HepG2 (cell line): ENCODE results near the gene NPDC1. TPM values are rescaled to one million over a fixed set of nuclear protein-coding genes. Genes with fewer than 3 reads are reported as not detected.

Experiments
- AGO1 ChIP-seq: fragments of 200-400 bp; formaldehyde crosslinking; IDR thresholded peaks from 2 replicates; pipeline ENCODE4 v1.6.1; 2017; ENCODE audit warnings: mild to moderate bottlenecking, low read depth, low read length, moderate library complexity; ENCODE audit not compliant: poor library complexity, severe bottlenecking
- ATF7-NPFF ChIP-seq: sonication (generic); formaldehyde crosslinking; IDR thresholded peaks from 2 replicates; pipeline ENCODE4 v1.8.1; 2023; ENCODE audit warnings: mild to moderate bottlenecking, low read depth, missing genetic modification reagents, moderate library complexity
- BCLAF1 ChIP-seq: fragments of 450-650 bp; IDR thresholded peaks from 2 replicates; pipeline ENCODE4 v1.6.1; 2017; ENCODE audit warnings: mild to moderate bottlenecking
- DBP ChIP-seq: sonication (generic); formaldehyde crosslinking; IDR thresholded peaks from 2 replicates; pipeline ENCODE4 v1.4.0; 2020; ENCODE audit warnings: missing genetic modification reagents; ENCODE audit errors: not compliant biosample characterization
- GZF1 ChIP-seq: sonication (generic); formaldehyde crosslinking; IDR thresholded peaks from 2 replicates; pipeline ENCODE4 v1.5.1; 2020; ENCODE audit warnings: mild to moderate bottlenecking, missing genetic modification reagents
- NR2F6 ChIP-seq, 2 experiments: IDR thresholded peaks; 2 replicates each; pipeline ENCODE4 v1.6.1; 2016; ENCODE audit warnings: antibody characterized with exemption in 1 of 2, mild to moderate bottlenecking in 1 of 2
- YEATS2 ChIP-seq: sonication (generic); formaldehyde crosslinking; IDR thresholded peaks from 2 replicates; pipeline ENCODE4 v1.4.0; 2020; ENCODE audit warnings: missing genetic modification reagents, borderline replicate concordance
- ZBTB44 ChIP-seq: sonication (generic); formaldehyde crosslinking; IDR thresholded peaks from 2 replicates; pipeline ENCODE4 v1.4.0; 2020; ENCODE audit warnings: missing genetic modification reagents
- ZMYM3 ChIP-seq: sonication (generic); formaldehyde crosslinking; IDR thresholded peaks from 2 replicates; pipeline ENCODE4 v1.5.1; 2020; ENCODE audit warnings: mild to moderate bottlenecking, missing genetic modification reagents
- ZNF513 ChIP-seq: sonication (generic); formaldehyde crosslinking; conservative IDR thresholded peaks from 2 replicates; pipeline ENCODE4 v1.5.0; 2020; ENCODE audit warnings: missing genetic modification reagents
- ZNF563 ChIP-seq: sonication (generic); formaldehyde crosslinking; IDR thresholded peaks from 2 replicates; pipeline ENCODE4 v1.8.0; 2022; ENCODE audit warnings: mild to moderate bottlenecking, moderate library complexity, missing genetic modification reagents
- ZNF687 ChIP-seq: sonication (generic); formaldehyde crosslinking; IDR thresholded peaks from 2 replicates; pipeline ENCODE4 v1.5.1; 2020; ENCODE audit warnings: mild to moderate bottlenecking, missing genetic modification reagents, moderate library complexity
- ZSCAN25 ChIP-seq: sonication (generic); formaldehyde crosslinking; IDR thresholded peaks from 2 replicates; pipeline ENCODE4 v1.8.0; 2022; ENCODE audit warnings: mild to moderate bottlenecking, missing genetic modification reagents
- ZXDC ChIP-seq: sonication (generic); formaldehyde crosslinking; IDR thresholded peaks from 2 replicates; pipeline ENCODE4 v1.5.0; 2020; ENCODE audit warnings: mild to moderate bottlenecking, missing genetic modification reagents
- polyA plus RNA-seq, 8 experiments: library from polyadenylated mRNA; depleted of rRNA in 3 of 8; stranded (reverse) in 7 of 8; unstranded in 1 of 8; fragments of >200 nt; fragmentation: Illumina TruSeq in 4 of 8; extraction: Trizol in 4 of 8; gene quantifications; 2 replicates each; pipeline versions ENCODE4 v1.2.1 to v1.2.3, GENCODE V29; 2011 to 2016; ENCODE audit warnings: low read depth in 4 of 8, missing spikeins in 1 of 8, mixed read lengths in 1 of 8; ENCODE audit not compliant: insufficient read depth in 1 of 8
- total RNA-seq, 5 experiments: library from RNA; depleted of rRNA; stranded (reverse); fragments of >200 nt; fragmentation: Illumina TruSeq; extraction: Trizol; gene quantifications; 2 replicates each; pipeline ENCODE4 v1.2.3, GENCODE V29; 2016; ENCODE audit warnings: low read depth in 1 of 5

Gene NPDC1
- total and polyA plus RNA-seq, 2 of the 13 experiments (the other 11 are each of a cell fraction or from before 2014, with no cell fraction given): 0.84 to 5.4 TPM

GRCh38 chr9:137056739-137057415 is 10.9 kb upstream of the NPDC1 start (continued):
- TF ChIP-seq ZSCAN25: no peak
- 0 out of 2 replicates have a peak, but pooled peaks have one; percentile 30 for TF ChIP-seq ZMYM3 (CRISPR knock-in tag)
- TF ChIP-seq ZBTB44 (CRISPR knock-in tag): no peak
- peak; percentile 24; the same call in 1 of the 2 replicates for TF ChIP-seq ATF7-NPFF (CRISPR knock-in tag)
- TF ChIP-seq ZNF687 (CRISPR knock-in tag): no peak
- TF ChIP-seq NR2F6 (IDR thresholded peaks at IDR 0.05): no peak
- TF ChIP-seq NR2F6 (CRISPR knock-in tag; IDR thresholded peaks at IDR 0.05): 0 out of 2 replicates have a peak, but pooled peaks have one; percentile 13
- no peak for TF ChIP-seq ZXDC (CRISPR knock-in tag)
- no peak for TF ChIP-seq ZNF563 (CRISPR knock-in tag)
- no peak for TF ChIP-seq ZNF513 (CRISPR knock-in tag)
- no peak for TF ChIP-seq BCLAF1
- TF ChIP-seq DBP (CRISPR knock-in tag): no peak
- TF ChIP-seq AGO1: no peak
- TF ChIP-seq GZF1 (CRISPR knock-in tag): no peak
- no peak for TF ChIP-seq YEATS2 (CRISPR knock-in tag)
